ENCODE results near the gene MED26. TPM values are rescaled to one million over a fixed set of nuclear protein-coding genes. Genes with fewer than 3 reads are reported as not detected.
A peak's percentile ranks its signal among the peaks of the same experiment; 100 is the strongest.

MED26 gene
- total RNA-seq, 2 experiments from 2014 or later = 11.3 to 11.9 TPM

- Mint-ChIP-seq H3K27ac (no peak overlapping the region), H3K36me3 (ENCODE audit: low read depth) (no peaks in the 10 kb centered on the region)
Measured at GRCh38 chr19:16605553-16605994, 22.4 kb downstream of the MED26 start.

GRCh38 chr19:16605115-16605514, 22.9 kb downstream of the MED26 start:
- no peak for DNase-seq
- Mint-ChIP-seq H3K36me3 (ENCODE audit: low read depth) (no peaks in the 10 kb centered on the region), H3K27me3 (ENCODE audit: low read depth) (no peaks in the 10 kb centered on the region), H3K4me1 (ENCODE audit: low read depth) (peaks cover 35% of the 10 kb centered on the region), H3K4me3 (no peak overlapping the region), H3K27ac (no peak overlapping the region), H3K9me3 (no peaks in the 10 kb centered on the region)
- CTCF ChIA-PET = no interaction called here
- intact Hi-C loops (cut with micrococcal nuclease) = no loop called here

More at GRCh38 chr19:16605553-16605994, 22.4 kb downstream of the MED26 start:
- H3K4me1 Mint-ChIP-seq (ENCODE audit: low read depth) = peaks cover 37% of the 10 kb centered on the region
- CTCF ChIA-PET = no interaction called here
- DNase-seq = no peak
- H3K4me3 Mint-ChIP-seq = no peak overlapping the region
- H3K27me3 Mint-ChIP-seq (ENCODE audit: low read depth) = no peaks in the 10 kb centered on the region
- intact Hi-C loops (cut with micrococcal nuclease) = no loop called here
- H3K9me3 Mint-ChIP-seq = no peaks in the 10 kb centered on the region

DNA sequence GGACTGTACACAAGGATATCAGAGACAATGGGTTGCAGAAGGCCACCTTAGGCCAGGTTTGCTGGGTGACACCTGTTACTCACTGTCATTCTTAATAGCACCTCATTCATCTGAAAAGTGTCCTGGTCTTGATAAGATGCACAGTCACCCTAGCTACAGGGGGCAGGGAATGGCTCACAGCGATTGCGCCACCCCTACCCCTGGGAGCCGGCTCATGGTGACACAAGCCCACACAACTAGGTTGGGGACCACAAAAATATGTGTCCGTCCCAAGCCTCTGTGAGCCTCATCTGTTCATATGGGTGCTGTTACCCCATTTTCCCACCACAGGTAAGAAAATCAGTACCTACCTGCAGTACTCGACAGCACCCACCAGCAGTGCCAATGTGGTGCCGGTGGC, 23.4 kb downstream of the MED26 start:
- no peak for DNase-seq
- no peaks in the 10 kb centered on the region for H3K27me3 Mint-ChIP-seq (ENCODE audit: low read depth)
- no peaks in the 10 kb centered on the region for H3K36me3 Mint-ChIP-seq (ENCODE audit: low read depth)
- H3K27ac Mint-ChIP-seq = no peak overlapping the region
- H3K4me3 Mint-ChIP-seq = no peak overlapping the region
- intact Hi-C loops (cut with micrococcal nuclease) = no loop called here
- CTCF ChIA-PET = no interaction called here
- no peaks in the 10 kb centered on the region for H3K9me3 Mint-ChIP-seq
- H3K4me1 Mint-ChIP-seq (ENCODE audit: low read depth) = peaks cover 35% of the 10 kb centered on the region

- Mint-ChIP-seq H3K36me3 (ENCODE audit: low read depth) (no peaks in the 10 kb centered on the region), H3K27ac (no peak overlapping the region), H3K27me3 (ENCODE audit: low read depth) (no peaks in the 10 kb centered on the region), H3K9me3 (no peaks in the 10 kb centered on the region), H3K4me1 (ENCODE audit: low read depth) (peaks cover 31% of the 10 kb centered on the region), H3K4me3 (no peak overlapping the region)
- DNase-seq = no peak
- CTCF ChIA-PET = no interaction called here
- intact Hi-C loops (cut with micrococcal nuclease) = no loop called here
Measured at GRCh38 chr19:16603090-16603489, 24.9 kb downstream of the MED26 start.

DNA sequence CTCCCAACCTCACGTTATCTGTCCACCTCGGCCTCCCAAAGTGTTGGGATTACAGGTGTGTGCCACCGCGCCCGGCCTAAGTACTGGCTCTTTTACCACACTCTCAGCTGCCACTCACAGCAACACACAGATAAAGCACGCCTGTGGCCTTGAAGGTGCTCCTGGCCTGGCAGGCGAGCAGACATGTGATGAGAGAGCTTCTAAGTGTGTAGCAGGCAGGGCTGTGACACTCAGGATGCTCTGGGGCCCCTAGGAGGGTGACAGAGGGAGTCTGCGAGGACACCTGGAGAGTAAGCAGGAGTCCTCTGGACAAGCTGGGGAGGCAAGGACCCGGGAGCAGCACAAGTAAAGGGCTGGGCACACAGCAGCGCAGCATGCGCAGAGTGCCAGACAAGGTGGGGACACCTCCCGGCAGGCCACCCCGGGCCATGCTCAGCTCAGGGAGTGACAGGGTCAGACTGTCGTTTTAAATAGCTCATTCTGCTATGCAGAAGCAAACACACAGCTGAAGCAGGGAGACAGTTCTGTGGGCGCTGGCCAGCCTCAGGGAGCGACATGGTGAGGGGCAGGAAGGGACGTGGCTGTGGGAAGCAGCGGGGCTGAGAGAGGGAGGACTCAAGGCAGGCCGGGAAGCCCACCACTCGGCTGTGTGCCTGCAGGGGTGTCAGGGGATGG, 26.5 kb downstream of the MED26 start:
- CTCF ChIA-PET = no interaction called here
- intact Hi-C loops (cut with micrococcal nuclease) = no loop called here
- no peak overlapping the region for H3K4me3 Mint-ChIP-seq
- no peak overlapping the region for H3K27ac Mint-ChIP-seq
- no peak for DNase-seq
- H3K4me1 Mint-ChIP-seq (ENCODE audit: low read depth) = peaks cover 27% of the 10 kb centered on the region
- no peaks in the 10 kb centered on the region for H3K36me3 Mint-ChIP-seq (ENCODE audit: low read depth)
- no peaks in the 10 kb centered on the region for H3K9me3 Mint-ChIP-seq
- no peaks in the 10 kb centered on the region for H3K27me3 Mint-ChIP-seq (ENCODE audit: low read depth)

GRCh38 chr19:16600824-16601223, 27.2 kb downstream of the MED26 start:
- Mint-ChIP-seq H3K4me1 (ENCODE audit: low read depth) (peaks cover 32% of the 10 kb centered on the region), H3K4me3 (no peak overlapping the region), H3K36me3 (ENCODE audit: low read depth) (no peaks in the 10 kb centered on the region), H3K9me3 (no peaks in the 10 kb centered on the region), H3K27me3 (ENCODE audit: low read depth) (no peaks in the 10 kb centered on the region), H3K27ac (no peak overlapping the region)
- intact Hi-C loops (cut with micrococcal nuclease) = no loop called here
- no peak for DNase-seq
- CTCF ChIA-PET = no interaction called here

DNA sequence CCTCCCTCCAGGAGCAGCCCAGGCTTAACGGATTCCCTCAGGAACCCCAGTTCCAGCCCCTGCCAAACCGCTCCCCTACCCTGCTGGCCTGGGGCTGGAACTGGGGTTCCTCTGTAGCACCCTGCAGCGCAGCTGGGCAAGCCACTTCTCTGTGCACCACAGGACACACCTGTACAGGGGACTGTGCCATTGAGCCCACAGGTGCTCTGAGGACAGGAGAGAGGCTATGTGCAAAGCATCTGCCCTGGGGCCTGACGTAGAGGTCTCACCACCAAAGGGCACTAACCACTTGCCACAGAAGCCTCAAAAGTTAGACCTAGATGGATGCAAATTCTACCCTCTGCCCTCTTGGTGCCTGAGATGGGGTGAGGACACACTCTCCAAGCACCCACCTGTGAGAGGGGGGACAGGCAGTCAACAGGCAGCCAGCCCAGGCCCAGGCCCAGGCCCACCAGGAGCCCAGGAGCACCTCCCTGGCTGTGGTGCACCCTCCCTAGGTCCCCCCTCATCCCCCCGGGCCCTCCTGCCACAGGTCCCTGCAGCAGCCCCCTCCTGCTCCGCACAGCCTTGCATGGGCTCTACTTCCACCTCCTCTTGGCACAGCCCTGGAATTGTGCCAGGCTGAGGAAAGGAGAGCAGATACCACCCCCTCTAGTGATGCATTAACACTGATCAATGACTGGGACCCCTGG, 28.2 kb downstream of the MED26 start:
- no peaks in the 10 kb centered on the region for H3K9me3 Mint-ChIP-seq
- intact Hi-C loops (cut with micrococcal nuclease) = no loop called here
- no peak overlapping the region for H3K27ac Mint-ChIP-seq
- H3K27me3 Mint-ChIP-seq (ENCODE audit: low read depth) = no peaks in the 10 kb centered on the region
- no peaks in the 10 kb centered on the region for H3K36me3 Mint-ChIP-seq (ENCODE audit: low read depth)
- H3K4me3 Mint-ChIP-seq = no peak overlapping the region
- CTCF ChIA-PET = no interaction called here
- H3K4me1 Mint-ChIP-seq (ENCODE audit: low read depth) = peaks cover 32% of the 10 kb centered on the region
- no peak for DNase-seq

GRCh38 chr19:16598848-16599247, 29.2 kb downstream of the MED26 start:
- DNase-seq = no peak
- intact Hi-C loops (cut with micrococcal nuclease) = no loop called here
- H3K4me1 Mint-ChIP-seq (ENCODE audit: low read depth) = peaks cover 38% of the 10 kb centered on the region

GRCh38 chr19:16596399-16596798, 31.6 kb downstream of the MED26 start:
- CTCF ChIA-PET = no interaction called here
- Mint-ChIP-seq H3K4me1 (ENCODE audit: low read depth) (peaks cover 50% of the 10 kb centered on the region), H3K4me3 (no peak overlapping the region), H3K27me3 (ENCODE audit: low read depth) (no peaks in the 10 kb centered on the region), H3K9me3 (no peaks in the 10 kb centered on the region), H3K36me3 (ENCODE audit: low read depth) (no peaks in the 10 kb centered on the region), H3K27ac (no peak overlapping the region)
- DNase-seq = no peak
- intact Hi-C loops (cut with micrococcal nuclease) = no loop called here

More at GRCh38 chr19:16598848-16599247, 29.2 kb downstream of the MED26 start:
- H3K36me3 Mint-ChIP-seq (ENCODE audit: low read depth) = no peaks in the 10 kb centered on the region
- no peak overlapping the region for H3K4me3 Mint-ChIP-seq
- CTCF ChIA-PET = no interaction called here
- no peaks in the 10 kb centered on the region for H3K27me3 Mint-ChIP-seq (ENCODE audit: low read depth)
- no peaks in the 10 kb centered on the region for H3K9me3 Mint-ChIP-seq
- H3K27ac Mint-ChIP-seq = no peak overlapping the region

DNA sequence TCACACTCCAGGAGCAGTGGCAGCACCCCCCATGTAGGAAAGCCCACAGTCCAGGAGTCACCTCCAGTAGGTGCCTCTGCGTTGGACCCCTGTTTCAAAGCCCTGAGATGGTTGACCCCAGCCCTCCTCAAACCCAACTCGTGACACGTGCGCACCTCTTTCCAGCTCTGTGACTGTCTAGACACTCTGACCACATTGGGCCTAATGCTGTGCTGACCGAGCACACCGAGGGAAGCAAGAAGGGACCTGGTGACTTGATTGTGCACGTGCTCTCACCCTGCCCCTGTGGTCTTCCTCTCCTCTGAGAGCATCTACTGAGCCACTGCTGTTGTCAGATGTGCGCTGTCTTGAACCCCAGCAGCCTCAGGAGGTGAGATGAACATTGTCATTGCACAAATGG, 32.9 kb downstream of the MED26 start:
- Mint-ChIP-seq H3K4me1 (ENCODE audit: low read depth) (peaks cover 52% of the 10 kb centered on the region), H3K36me3 (ENCODE audit: low read depth) (no peaks in the 10 kb centered on the region), H3K27me3 (ENCODE audit: low read depth) (no peaks in the 10 kb centered on the region), H3K4me3 (peak overlapping the region; percentile 11), H3K27ac (peak overlapping the region; percentile 37), H3K9me3 (no peaks in the 10 kb centered on the region)
- no peak for DNase-seq
- CTCF ChIA-PET = no interaction called here
- intact Hi-C loops (cut with micrococcal nuclease) = no loop called here

DNA sequence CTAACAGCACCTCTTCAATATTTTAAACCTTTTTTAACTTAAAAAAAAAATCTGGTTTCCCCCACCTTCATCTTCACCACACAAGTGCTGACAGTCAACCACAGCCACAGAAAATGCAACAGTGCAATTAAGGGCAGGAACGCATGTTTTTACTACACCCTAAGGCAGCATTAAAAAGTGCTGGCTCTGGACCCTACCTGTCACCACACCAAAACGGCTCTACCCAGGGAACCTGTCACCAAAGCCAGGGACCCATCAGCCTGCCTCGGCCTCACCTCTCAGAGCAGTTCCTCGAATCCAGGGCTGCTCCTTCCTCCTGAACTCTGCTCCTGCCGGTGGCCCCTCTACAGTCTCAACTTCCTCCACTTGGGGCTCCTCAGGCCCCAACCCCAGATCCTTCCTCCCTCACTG, 33.3 kb downstream of the MED26 start:
- intact Hi-C loops (cut with micrococcal nuclease) = loop anchor here (1.0 kb wide), 2 partner anchors 10 to 34 kb away; partner anchors contain the start of gene MED26
- H3K36me3 Mint-ChIP-seq (ENCODE audit: low read depth) = no peaks in the 10 kb centered on the region
- peak overlapping the region; percentile 37 for H3K27ac Mint-ChIP-seq
- H3K27me3 Mint-ChIP-seq (ENCODE audit: low read depth) = no peaks in the 10 kb centered on the region
- peak; percentile 59 for DNase-seq
- CTCF ChIA-PET = no interaction called here
- no peaks in the 10 kb centered on the region for H3K9me3 Mint-ChIP-seq
- H3K4me3 Mint-ChIP-seq = peak overlapping the region; percentile 40
- H3K4me1 Mint-ChIP-seq (ENCODE audit: low read depth) = peaks cover 56% of the 10 kb centered on the region

GRCh38 chr19:16594131-16594586, 33.8 kb downstream of the MED26 start:
- Mint-ChIP-seq H3K4me1 (ENCODE audit: low read depth) (peaks cover 61% of the 10 kb centered on the region), H3K9me3 (no peaks in the 10 kb centered on the region), H3K27ac (peak overlapping the region; percentile 37), H3K36me3 (ENCODE audit: low read depth) (no peaks in the 10 kb centered on the region), H3K4me3 (peak overlapping the region; percentile 40), H3K27me3 (ENCODE audit: low read depth) (no peaks in the 10 kb centered on the region)
- intact Hi-C loops (cut with micrococcal nuclease) = loop anchor here (1.0 kb wide), 2 partner anchors 10 to 34 kb away; partner anchors contain the start of gene MED26
- DNase-seq = peak; percentile 71
- CTCF ChIA-PET = interaction anchor here (0.9 kb wide), 1 partner anchor 10 kb away, joined by 4 read pairs; no protein-coding TSS in a partner anchor

GRCh38 chr19:16593181-16593580, 34.8 kb downstream of the MED26 start:
- CTCF ChIA-PET = interaction anchor here (0.9 kb wide), 1 partner anchor 9 kb away, joined by 4 read pairs; no protein-coding TSS in a partner anchor
- Mint-ChIP-seq H3K4me1 (ENCODE audit: low read depth) (peaks cover 67% of the 10 kb centered on the region), H3K27me3 (ENCODE audit: low read depth) (no peaks in the 10 kb centered on the region), H3K36me3 (ENCODE audit: low read depth) (peaks cover under 1% of the 10 kb centered on the region), H3K4me3 (no peak overlapping the region), H3K27ac (no peak overlapping the region), H3K9me3 (no peaks in the 10 kb centered on the region)
- DNase-seq = no peak
- intact Hi-C loops (cut with micrococcal nuclease) = no loop called here

All from activated naive CD4-positive, alpha-beta T cell treated with anti-CD3 and anti-CD28 coated beads for 36 hours (primary cell).